ENCODE measurements around the gene TBC1D30.

Gene TBC1D30

GRCh38 chr12:64900540-64900939 is 76.1 kb downstream of the TBC1D30 start:
- no peaks in the 10 kb centered on the region for H3K4me1 ChIP-seq (ENCODE audit: low read length)
- no peaks in the 10 kb centered on the region for H3K9me3 ChIP-seq (ENCODE audit: insufficient read depth, low read length)
- no peak overlapping the region for H3K27ac ChIP-seq (ENCODE audit: low read length)
- no peak overlapping the region for H3K9ac ChIP-seq (ENCODE audit: low read length)
- no peak overlapping the region for H2AFZ ChIP-seq (ENCODE audit: low read depth, low read length)
- no peaks in the 10 kb centered on the region for H3K27me3 ChIP-seq (ENCODE audit: low read depth, low read length)
- H3K79me2 ChIP-seq (ENCODE audit: low read length): no peaks in the 10 kb centered on the region
- H3K4me3 ChIP-seq (ENCODE audit: low read length): no peak overlapping the region
- TF ChIP-seq EZH2phosphoT487 (IDR thresholded peaks at IDR 0.05; ENCODE audit: low read depth) (no peak), CTCF (IDR thresholded peaks at IDR 0.05; ENCODE audit: low read depth, low read length) (no peak)
- no peaks in the 10 kb centered on the region for H3K36me3 ChIP-seq (replicated peaks; ENCODE audit: low read depth, low read length)
- H4K20me1 ChIP-seq (ENCODE audit: insufficient read depth, low read length): no peaks in the 10 kb centered on the region
- H3K4me2 ChIP-seq (ENCODE audit: low read length): no peak overlapping the region

GRCh38 chr12:64903479-64904152 is 79.2 kb downstream of the TBC1D30 start:
- no peak overlapping the region for H3K9ac ChIP-seq (ENCODE audit: low read length)
- TF ChIP-seq CTCF (IDR thresholded peaks at IDR 0.05; ENCODE audit: low read depth, low read length) (no peak), EZH2phosphoT487 (IDR thresholded peaks at IDR 0.05; ENCODE audit: low read depth) (no peak)
- no peaks in the 10 kb centered on the region for H3K79me2 ChIP-seq (ENCODE audit: low read length)
- no peaks in the 10 kb centered on the region for H4K20me1 ChIP-seq (ENCODE audit: insufficient read depth, low read length)
- no peaks in the 10 kb centered on the region for H3K27me3 ChIP-seq (ENCODE audit: low read depth, low read length)
- H3K4me3 ChIP-seq (ENCODE audit: low read length): no peak overlapping the region
- no peaks in the 10 kb centered on the region for H3K36me3 ChIP-seq (replicated peaks; ENCODE audit: low read depth, low read length)
- no peak overlapping the region for H2AFZ ChIP-seq (ENCODE audit: low read depth, low read length)
- H3K27ac ChIP-seq (ENCODE audit: low read length): no peak overlapping the region
- H3K4me2 ChIP-seq (ENCODE audit: low read length): no peak overlapping the region
- no peaks in the 10 kb centered on the region for H3K4me1 ChIP-seq (ENCODE audit: low read length)
- no peaks in the 10 kb centered on the region for H3K9me3 ChIP-seq (ENCODE audit: insufficient read depth, low read length)

GRCh38 chr12:64907097-64907496 is 82.7 kb downstream of the TBC1D30 start:
- Histone ChIP-seq H3K36me3 (replicated peaks; ENCODE audit: low read depth, low read length) (no peaks in the 10 kb centered on the region), H3K4me3 (ENCODE audit: low read length) (no peak overlapping the region), H3K79me2 (ENCODE audit: low read length) (no peaks in the 10 kb centered on the region), H3K4me1 (ENCODE audit: low read length) (no peaks in the 10 kb centered on the region), H3K9ac (ENCODE audit: low read length) (no peak overlapping the region), H3K9me3 (ENCODE audit: insufficient read depth, low read length) (no peaks in the 10 kb centered on the region), H3K27me3 (ENCODE audit: low read depth, low read length) (no peaks in the 10 kb centered on the region), H4K20me1 (ENCODE audit: insufficient read depth, low read length) (no peaks in the 10 kb centered on the region), H3K27ac (ENCODE audit: low read length) (no peak overlapping the region), H2AFZ (ENCODE audit: low read depth, low read length) (0 out of 2 replicates have a peak overlapping the region, but pooled peaks have one; percentile 3), H3K4me2 (ENCODE audit: low read length) (no peak overlapping the region)
- no peak for TF ChIP-seq CTCF (IDR thresholded peaks at IDR 0.05; ENCODE audit: low read depth, low read length)
- no peak for TF ChIP-seq EZH2phosphoT487 (IDR thresholded peaks at IDR 0.05; ENCODE audit: low read depth)

- Histone ChIP-seq H3K9me3 (ENCODE audit: insufficient read depth, low read length) (no peaks in the 10 kb centered on the region), H2AFZ (ENCODE audit: low read depth, low read length) (no peak overlapping the region), H3K27me3 (ENCODE audit: low read depth, low read length) (no peaks in the 10 kb centered on the region), H3K27ac (ENCODE audit: low read length) (no peak overlapping the region), H4K20me1 (ENCODE audit: insufficient read depth, low read length) (no peaks in the 10 kb centered on the region), H3K4me3 (ENCODE audit: low read length) (no peak overlapping the region), H3K4me1 (ENCODE audit: low read length) (no peaks in the 10 kb centered on the region), H3K36me3 (replicated peaks; ENCODE audit: low read depth, low read length) (no peaks in the 10 kb centered on the region), H3K9ac (ENCODE audit: low read length) (no peak overlapping the region), H3K4me2 (ENCODE audit: low read length) (no peak overlapping the region), H3K79me2 (ENCODE audit: low read length) (no peaks in the 10 kb centered on the region)
- TF ChIP-seq CTCF (IDR thresholded peaks at IDR 0.05; ENCODE audit: low read depth, low read length) (no peak), EZH2phosphoT487 (IDR thresholded peaks at IDR 0.05; ENCODE audit: low read depth) (no peak)
Measured at GRCh38 chr12:64909124-64909523, 84.7 kb downstream of the TBC1D30 start.

Measured in OCI-LY3 (cell line).